Activated naive CD8-positive, alpha-beta T cell treated with anti-CD3 and anti-CD28 coated beads for 36 hours (primary cell): Measurements from ENCODE around the gene SLC4A7. TPM values are rescaled to one million over a fixed set of nuclear protein-coding genes. Genes with fewer than 3 reads are reported as not detected.
"Not testable (repeated sequence)": the region's sequence is repeated elsewhere in the genome, so short reads cannot be mapped to it uniquely, and the experiment has no call there.

Source experiments
- DNase-seq: peaks from one replicate; pipeline ENCODE4 v3.0.0; 2021
- H3K27ac Mint-ChIP-seq: one replicate; pipeline ENCODE4 v1.8.0; 2022; ENCODE audit warnings: mild to moderate bottlenecking, moderate library complexity, mixed read lengths
- H3K27me3 Mint-ChIP-seq: one replicate; pipeline ENCODE4 v1.8.0; 2022; ENCODE audit warnings: mild to moderate bottlenecking, mixed read lengths
- H3K36me3 Mint-ChIP-seq: one replicate; pipeline ENCODE4 v1.8.0; 2021; ENCODE audit warnings: mild to moderate bottlenecking, mixed read lengths
- H3K4me1 Mint-ChIP-seq: one replicate; pipeline ENCODE4 v1.8.0; 2021; ENCODE audit warnings: mixed read lengths
- H3K4me3 Mint-ChIP-seq: one replicate; pipeline ENCODE4 v1.8.0; 2022; ENCODE audit warnings: mild to moderate bottlenecking, moderate library complexity, mixed read lengths
- H3K9me3 Mint-ChIP-seq: one replicate; pipeline ENCODE4 v1.8.0; 2022; ENCODE audit warnings: mixed read lengths
- total RNA-seq, 2 experiments: library from RNA; stranded (reverse); gene quantifications; one replicate each; pipeline ENCODE4 v1.2.3, GENCODE V29; 2021

Gene SLC4A7
- total RNA-seq, 2 experiments from 2014 or later, result 41.8 to 45.7 TPM

DNA sequence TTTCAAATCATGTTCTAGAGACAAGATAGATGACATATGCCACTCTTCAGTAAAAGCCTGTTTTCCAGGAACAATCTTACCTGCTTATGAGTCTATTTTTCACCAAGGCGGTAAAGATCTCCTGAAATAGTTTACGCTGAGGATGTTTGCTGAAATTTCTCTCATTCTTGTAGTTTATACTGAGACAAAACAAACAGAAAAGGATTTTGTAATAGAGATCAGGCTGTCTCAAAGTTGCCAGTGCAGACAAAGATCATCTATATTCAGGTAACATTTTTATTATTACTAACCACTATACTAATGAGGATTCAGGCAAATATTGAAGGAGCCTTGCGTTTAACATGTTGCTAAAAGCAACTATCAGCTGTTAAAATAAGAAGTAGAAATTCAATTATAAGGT lies 140.0 kb downstream of the SLC4A7 start:
- Mint-ChIP-seq H3K27me3 (no peaks in the 10 kb centered on the region), H3K36me3 (no peaks in the 10 kb centered on the region), H3K4me3 (no peak overlapping the region), H3K27ac (no peak overlapping the region), H3K9me3 (no peaks in the 10 kb centered on the region), H3K4me1 (no peaks in the 10 kb centered on the region)
- DNase-seq, result no peak

DNA sequence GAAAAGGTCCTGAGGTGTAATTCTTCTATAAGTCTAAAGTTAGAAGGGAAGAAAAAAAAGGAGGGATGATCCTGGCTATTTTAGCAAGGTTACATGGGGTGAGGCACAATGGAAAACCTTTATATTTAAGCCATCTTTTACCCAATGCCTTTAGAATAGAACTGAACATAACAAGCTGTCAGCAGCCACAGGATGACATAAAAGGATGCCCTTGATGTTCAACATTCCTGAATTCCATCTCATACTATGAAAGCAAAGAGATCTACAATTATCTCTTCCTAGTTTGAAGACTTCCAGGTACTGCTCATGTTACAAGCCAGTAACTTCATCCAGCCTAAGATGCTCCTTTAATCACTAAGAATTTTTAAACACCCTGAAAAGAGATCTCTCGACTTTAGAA lies 141.9 kb downstream of the SLC4A7 start:
- DNase-seq, result no peak
- Mint-ChIP-seq H3K4me3 (no peak overlapping the region), H3K9me3 (no peaks in the 10 kb centered on the region), H3K4me1 (no peaks in the 10 kb centered on the region), H3K27ac (no peak overlapping the region), H3K36me3 (no peaks in the 10 kb centered on the region), H3K27me3 (no peaks in the 10 kb centered on the region)

DNA sequence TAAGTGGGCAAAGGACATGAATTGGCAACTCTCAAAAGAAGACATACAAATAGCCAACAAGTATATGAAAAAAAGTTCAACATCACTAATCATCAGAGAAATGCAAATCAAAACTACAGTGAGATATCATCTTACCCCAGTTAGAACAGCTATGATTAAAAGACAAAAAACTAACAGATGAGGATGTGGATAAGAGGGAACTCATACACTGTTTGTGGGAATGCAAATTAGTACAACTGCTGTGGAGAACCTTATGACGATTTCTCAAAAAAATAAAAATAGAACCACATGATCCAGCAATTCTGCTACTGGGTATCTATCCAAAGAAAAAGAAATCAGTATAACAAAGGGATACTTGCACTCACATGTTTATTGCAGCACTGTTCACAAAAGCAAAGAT lies 143.7 kb downstream of the SLC4A7 start:
- no peak for DNase-seq
- H3K36me3 Mint-ChIP-seq, result no peaks in the 10 kb centered on the region
- H3K4me3 Mint-ChIP-seq, result no peak overlapping the region
- H3K9me3 Mint-ChIP-seq, result no peaks in the 10 kb centered on the region
- no peaks in the 10 kb centered on the region for H3K27me3 Mint-ChIP-seq
- H3K27ac Mint-ChIP-seq, result no peak overlapping the region
- H3K4me1 Mint-ChIP-seq, result no peaks in the 10 kb centered on the region

DNA sequence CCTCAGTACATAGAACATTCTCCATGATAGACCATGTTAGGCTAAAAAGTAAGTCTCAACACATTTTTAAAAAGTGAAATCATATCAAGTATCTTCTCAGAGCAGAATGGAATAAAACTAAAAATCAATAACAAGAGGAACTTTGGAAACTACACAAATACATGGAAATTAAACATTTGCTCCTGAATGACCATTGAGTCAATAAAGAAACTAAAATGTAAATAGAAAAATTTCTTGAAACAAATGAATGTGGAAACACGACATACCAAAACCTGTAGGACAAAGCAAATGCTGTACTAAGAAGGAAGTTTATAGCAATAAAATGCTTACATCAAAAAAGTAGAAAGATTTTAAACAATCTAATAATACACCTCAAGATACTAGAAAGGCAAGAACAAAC lies 148.6 kb downstream of the SLC4A7 start:
- H3K9me3 Mint-ChIP-seq, result no peaks in the 10 kb centered on the region
- H3K27me3 Mint-ChIP-seq, result peaks cover 3% of the 10 kb centered on the region
- H3K4me3 Mint-ChIP-seq, result no peak overlapping the region
- H3K4me1 Mint-ChIP-seq, result no peaks in the 10 kb centered on the region
- no peaks in the 10 kb centered on the region for H3K36me3 Mint-ChIP-seq
- no peak overlapping the region for H3K27ac Mint-ChIP-seq
- no peak for DNase-seq

DNA sequence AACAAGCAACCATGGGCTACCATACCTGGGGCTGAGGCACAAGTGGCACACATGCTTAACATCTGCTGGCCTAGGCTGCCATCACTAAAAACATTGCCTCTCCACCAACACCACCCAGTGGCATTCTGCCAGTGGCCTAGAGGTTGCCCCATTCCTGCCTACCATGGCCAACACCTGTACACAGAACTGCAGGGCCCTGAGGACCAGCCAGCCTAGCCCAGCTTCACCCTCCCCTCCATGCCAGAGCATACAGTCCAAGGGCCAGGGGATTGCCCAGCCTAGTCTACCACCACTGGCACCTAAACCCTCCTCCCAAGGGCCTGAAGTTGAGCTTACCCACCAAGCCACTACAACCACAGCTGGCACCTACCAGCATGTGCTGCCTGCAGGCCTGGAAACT lies 150.3 kb downstream of the SLC4A7 start:
- no peak overlapping the region for H3K4me3 Mint-ChIP-seq
- peaks cover 2% of the 10 kb centered on the region for H3K9me3 Mint-ChIP-seq
- no peaks in the 10 kb centered on the region for H3K36me3 Mint-ChIP-seq
- DNase-seq, result no peak
- H3K27me3 Mint-ChIP-seq, result peaks cover 3% of the 10 kb centered on the region
- no peak overlapping the region for H3K27ac Mint-ChIP-seq
- H3K4me1 Mint-ChIP-seq, result no peaks in the 10 kb centered on the region

DNA sequence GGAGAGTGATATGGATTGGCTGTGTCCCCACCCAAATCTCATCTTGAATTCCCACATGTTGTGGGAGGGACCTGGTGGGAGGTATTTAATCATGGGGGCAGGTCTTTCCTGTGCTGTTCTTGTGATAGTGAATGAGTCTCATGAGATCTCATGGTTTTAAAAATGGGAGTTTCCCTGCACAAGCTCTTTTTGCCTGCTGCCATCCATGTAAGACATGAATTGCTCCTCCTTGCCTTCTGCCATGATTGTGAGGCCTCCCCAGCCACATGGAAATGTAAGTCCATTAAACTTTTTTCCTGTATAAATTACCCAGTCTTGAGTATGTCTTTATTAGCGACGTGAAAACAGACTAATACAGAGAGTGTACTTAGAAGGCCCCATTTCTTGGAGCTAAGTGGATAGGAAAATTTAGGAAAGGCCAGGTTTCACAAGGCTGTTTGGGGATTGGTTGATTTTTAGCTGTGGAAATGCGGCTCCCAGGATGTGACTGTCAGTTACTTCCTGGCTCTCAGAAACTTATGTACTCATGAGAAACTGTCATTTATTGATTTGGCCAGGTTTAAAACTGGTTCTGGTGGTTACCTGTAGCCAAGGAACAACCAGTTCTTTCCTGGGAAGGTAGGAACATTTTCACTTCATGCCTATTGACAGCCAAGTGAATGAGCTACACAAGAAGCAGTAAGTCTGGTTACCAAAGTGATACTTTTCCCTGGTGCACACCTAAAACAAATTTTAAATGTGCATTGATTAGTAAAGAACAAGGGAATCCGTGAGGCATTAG lies 155.0 kb downstream of the SLC4A7 start:
- not testable (repeated sequence) for H3K27me3 Mint-ChIP-seq, H3K9me3 Mint-ChIP-seq, H3K27ac Mint-ChIP-seq, H3K4me1 Mint-ChIP-seq, H3K4me3 Mint-ChIP-seq, DNase-seq, H3K36me3 Mint-ChIP-seq

DNA sequence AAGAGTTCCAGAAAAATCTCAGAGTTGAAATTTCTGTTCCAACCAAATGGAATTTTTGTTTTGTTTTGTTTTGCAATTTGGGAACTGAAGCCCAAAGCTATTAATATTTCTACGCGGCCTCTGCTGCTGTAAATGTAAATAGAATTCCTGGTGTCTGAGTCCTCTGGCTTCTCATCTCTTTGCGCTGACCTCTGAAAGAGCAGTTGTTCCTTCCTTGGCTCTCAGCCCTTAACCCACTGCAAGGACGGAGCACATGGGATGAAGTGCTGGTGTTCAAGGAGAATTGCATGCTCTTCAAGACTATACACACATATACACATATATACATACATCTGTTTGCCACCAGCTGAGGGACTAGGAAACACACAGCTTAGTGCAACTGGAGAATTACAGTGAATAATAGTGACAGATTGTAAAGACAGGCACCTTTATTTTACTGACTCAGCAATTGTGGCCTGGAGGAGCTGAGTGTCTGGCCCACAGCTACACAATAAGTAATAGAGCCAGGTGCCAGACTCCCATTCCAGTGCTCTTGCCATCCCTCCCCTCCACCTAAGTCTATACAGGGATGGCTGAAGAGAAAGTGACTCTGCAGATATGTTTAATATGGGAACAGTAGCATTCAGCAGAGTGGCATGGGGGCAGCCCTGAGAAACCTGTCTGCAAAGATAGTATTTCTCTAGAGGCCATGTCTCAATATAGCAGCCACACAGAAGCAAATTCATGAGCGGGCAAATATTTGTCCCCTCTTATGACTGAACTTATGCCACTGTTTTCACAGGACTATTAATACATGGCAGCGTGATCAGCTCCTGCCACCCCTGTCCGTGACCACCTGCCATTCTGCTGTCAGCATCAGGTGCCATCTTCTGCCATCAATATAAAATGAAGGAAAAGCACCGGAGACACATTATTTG lies 157.3 kb downstream of the SLC4A7 start:
- Mint-ChIP-seq H3K27me3 (peaks cover 3% of the 10 kb centered on the region), H3K4me1 (no peaks in the 10 kb centered on the region), H3K27ac (no peak overlapping the region), H3K9me3 (peaks cover 7% of the 10 kb centered on the region), H3K36me3 (peaks cover 3% of the 10 kb centered on the region), H3K4me3 (no peak overlapping the region)
- DNase-seq, result no peak

DNA sequence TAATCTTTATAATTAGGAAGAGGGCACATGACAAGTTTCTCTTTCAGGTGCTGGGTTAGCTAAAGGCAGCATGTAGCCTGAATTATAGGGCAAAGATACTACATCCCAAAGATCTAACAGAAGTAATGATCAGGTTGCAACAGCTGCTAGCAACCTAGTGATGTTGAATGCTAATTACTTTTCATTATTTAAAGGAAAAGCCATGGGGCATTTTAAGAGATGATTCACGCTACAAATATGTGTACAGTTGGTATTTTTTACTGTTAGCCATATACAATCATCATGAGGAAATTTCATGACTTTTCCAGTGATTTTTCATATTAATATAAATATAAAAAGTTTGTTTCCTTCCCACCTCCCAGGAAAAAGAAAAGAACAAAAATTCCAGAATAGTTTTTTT lies 158.0 kb downstream of the SLC4A7 start:
- Mint-ChIP-seq H3K27ac (no peak overlapping the region), H3K4me1 (no peaks in the 10 kb centered on the region), H3K9me3 (peaks cover 7% of the 10 kb centered on the region), H3K36me3 (peaks cover 3% of the 10 kb centered on the region), H3K4me3 (no peak overlapping the region), H3K27me3 (peaks cover 3% of the 10 kb centered on the region)
- no peak for DNase-seq

DNA sequence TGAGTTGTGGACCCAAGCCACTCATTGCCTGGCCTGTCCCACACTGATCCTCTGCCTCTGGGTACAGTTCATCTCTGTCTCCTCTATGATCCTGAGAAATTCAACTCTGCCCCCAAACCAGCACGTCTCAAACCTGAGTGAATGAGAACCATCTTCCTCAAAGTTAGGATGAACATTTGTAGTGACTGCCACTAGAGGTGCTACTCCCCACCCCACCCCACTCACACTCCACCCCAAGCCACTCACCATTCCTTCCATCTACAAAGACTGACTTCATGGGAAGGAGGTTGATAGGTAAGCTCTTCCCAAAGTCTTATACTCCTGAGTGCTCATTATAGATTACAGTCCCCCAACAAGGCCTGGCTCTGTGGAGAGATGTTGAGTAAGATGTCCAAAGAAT lies 158.8 kb downstream of the SLC4A7 start:
- no peak overlapping the region for H3K4me3 Mint-ChIP-seq

DNA sequence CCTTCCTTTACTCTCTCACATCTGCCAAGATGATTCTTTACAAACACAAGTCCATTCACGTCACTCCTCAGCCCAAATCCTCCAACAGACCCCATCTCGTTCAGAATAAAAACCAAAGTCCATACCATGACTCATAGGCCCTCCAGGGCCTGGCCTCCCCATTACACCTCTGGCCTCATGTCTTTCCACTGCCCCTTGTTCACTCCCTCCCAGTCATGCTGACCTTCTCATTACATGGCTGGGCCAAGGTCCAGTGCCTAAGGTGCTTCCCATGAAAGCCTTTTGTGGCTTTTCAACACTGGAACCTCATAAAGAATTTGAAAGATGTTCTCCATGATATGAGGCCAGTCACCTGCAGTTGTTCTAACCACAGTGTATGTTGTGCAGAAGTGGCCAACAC lies 159.5 kb downstream of the SLC4A7 start:
- Mint-ChIP-seq H3K27me3 (peaks cover 3% of the 10 kb centered on the region), H3K9me3 (peaks cover 7% of the 10 kb centered on the region), H3K27ac (no peak overlapping the region), H3K4me1 (no peaks in the 10 kb centered on the region), H3K36me3 (peaks cover 3% of the 10 kb centered on the region), H3K4me3 (no peak overlapping the region)
- no peak for DNase-seq

More for the DNA sequence above, 158.8 kb downstream of the SLC4A7 start:
- Mint-ChIP-seq H3K27me3 (peaks cover 3% of the 10 kb centered on the region), H3K4me1 (no peaks in the 10 kb centered on the region), H3K36me3 (peaks cover 3% of the 10 kb centered on the region), H3K9me3 (peaks cover 7% of the 10 kb centered on the region), H3K27ac (no peak overlapping the region)
- no peak for DNase-seq

DNA sequence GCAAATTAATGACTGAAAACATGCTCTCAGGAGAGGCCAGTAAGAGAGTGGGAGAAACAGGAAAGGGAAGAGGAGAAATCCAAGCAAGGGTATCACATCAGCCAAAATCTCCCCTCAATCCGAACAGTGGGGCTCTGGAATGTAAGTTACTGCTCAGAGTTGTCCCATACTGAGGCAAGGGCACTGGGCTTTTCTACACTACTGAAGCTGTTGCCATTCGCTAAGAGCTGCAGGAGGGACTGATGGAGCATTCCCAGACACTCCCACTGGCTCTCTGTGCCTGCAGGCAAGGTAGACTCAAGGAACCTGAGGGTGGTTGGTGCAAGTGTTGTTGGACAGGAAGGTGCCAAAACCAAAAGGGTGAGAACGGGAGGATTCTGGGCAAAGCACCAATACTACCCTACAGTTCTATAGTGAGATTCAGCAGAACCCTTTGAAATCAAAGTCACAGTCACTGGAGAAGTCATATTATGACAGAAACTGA lies 161.1 kb downstream of the SLC4A7 start:
- H3K4me1 Mint-ChIP-seq, result no peaks in the 10 kb centered on the region
- no peak overlapping the region for H3K27ac Mint-ChIP-seq
- no peaks in the 10 kb centered on the region for H3K36me3 Mint-ChIP-seq
- no peak for DNase-seq
- no peaks in the 10 kb centered on the region for H3K9me3 Mint-ChIP-seq
- no peak overlapping the region for H3K4me3 Mint-ChIP-seq
- no peaks in the 10 kb centered on the region for H3K27me3 Mint-ChIP-seq

Other genes starting within 250 kb of the SLC4A7 start
- under 1 TPM; 0.41 to 0.80 TPM for gene NEK10, start 115.0 kb downstream of the SLC4A7 start, total RNA-seq
- under 1 TPM; 0.50 to 0.97 TPM for gene EOMES, start 237.9 kb upstream of the SLC4A7 start, total RNA-seq